ENCODE results near the gene BBS7. TPM values are rescaled to one million over a fixed set of nuclear protein-coding genes. Genes with fewer than 3 reads are reported as not detected.

The BBS7 gene
- 20.4 TPM for total RNA-seq (ENCODE audit: unreplicated experiment)
- long read RNA-seq, partial matches to known transcripts: 3 of 13 reads
- long read RNA-seq, other reads (novel, unspliced or antisense): 2 of 13 reads

DNA sequence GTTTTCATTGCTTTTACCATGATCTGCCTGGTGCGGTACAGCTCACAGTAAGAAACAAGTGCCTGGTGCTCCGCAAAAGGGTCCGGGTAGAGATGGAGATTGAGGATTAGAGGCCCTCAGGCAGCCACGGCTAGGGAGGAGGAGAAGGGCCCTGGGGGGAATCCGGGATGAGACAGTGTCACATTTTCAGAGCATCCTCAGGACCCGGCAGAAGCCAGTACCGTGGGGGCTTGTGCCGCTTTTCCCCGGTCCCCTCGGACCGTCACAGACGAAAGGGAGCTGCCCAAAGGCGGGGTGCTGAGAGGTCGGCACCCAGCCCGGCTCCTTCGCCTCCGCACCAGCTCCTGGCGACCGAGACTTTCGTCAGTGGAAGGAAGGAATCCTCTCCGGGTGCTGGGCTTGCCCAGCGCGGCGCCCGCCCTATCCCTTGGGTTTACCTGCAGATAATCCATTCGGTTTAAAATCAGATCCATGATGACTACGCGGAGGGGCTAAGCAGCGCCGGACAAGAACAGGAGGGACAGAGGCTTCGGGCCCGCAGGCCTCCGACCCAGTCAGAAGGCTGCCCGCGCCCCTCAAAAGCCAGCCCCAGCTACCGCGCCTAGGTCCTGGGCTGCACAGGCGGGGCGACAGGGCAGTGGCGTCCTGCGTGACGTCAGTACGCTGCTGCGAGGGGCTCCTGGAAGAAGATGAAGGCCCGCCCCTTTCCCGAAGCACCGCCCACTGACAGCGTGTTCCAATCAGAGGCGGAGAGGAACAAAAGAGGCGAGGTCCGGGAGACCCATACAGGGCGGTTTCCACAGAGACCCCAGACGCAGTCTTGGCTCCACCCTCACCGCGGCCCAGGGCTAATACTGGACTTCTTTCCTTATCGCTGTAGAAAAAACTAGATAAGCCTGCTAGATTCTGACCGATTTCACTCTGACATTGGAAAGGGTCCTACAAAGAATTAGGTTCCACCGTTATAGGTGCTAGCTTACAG lies at the start of gene BBS7:
Gene BBS7 (minus strand): TSS at position 634 of the 982 bp plus-strand sequence. CDS start 161 bp downstream, at position 473.
- Mint-ChIP-seq H3K36me3 (ENCODE audit: low read depth, unreplicated experiment) (peaks cover 13% of the 10 kb centered on the region), H3K4me3 (ENCODE audit: unreplicated experiment) (peak within 1 kb of the TSS; percentile 93), H3K4me1 (ENCODE audit: unreplicated experiment) (peaks cover 4% of the 10 kb centered on the region), H3K27me3 (ENCODE audit: unreplicated experiment) (peaks cover 3% of the 10 kb centered on the region), H3K27ac (ENCODE audit: unreplicated experiment) (peak within 1 kb of the TSS; percentile 52), H3K9me3 (ENCODE audit: unreplicated experiment) (no peaks in the 10 kb centered on the region)
- DNase-seq (ENCODE audit: low spot score): peak; percentile 97
- TF ChIP-seq, protein P1, sequence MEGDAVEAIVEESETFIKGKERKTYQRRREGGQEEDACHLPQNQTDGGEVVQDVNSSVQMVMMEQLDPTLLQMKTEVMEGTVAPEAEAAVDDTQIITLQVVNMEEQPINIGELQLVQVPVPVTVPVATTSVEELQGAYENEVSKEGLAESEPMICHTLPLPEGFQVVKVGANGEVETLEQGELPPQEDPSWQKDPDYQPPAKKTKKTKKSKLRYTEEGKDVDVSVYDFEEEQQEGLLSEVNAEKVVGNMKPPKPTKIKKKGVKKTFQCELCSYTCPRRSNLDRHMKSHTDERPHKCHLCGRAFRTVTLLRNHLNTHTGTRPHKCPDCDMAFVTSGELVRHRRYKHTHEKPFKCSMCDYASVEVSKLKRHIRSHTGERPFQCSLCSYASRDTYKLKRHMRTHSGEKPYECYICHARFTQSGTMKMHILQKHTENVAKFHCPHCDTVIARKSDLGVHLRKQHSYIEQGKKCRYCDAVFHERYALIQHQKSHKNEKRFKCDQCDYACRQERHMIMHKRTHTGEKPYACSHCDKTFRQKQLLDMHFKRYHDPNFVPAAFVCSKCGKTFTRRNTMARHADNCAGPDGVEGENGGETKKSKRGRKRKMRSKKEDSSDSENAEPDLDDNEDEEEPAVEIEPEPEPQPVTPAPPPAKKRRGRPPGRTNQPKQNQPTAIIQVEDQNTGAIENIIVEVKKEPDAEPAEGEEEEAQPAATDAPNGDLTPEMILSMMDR (IDR thresholded peaks at IDR 0.05; ENCODE audit: unreplicated experiment): no peak

GRCh38 chr4:121913667-121914066 lies 43.4 kb upstream of the BBS7 start:
- DNase-seq (ENCODE audit: low spot score): no peak
- Mint-ChIP-seq H3K36me3 (ENCODE audit: low read depth, unreplicated experiment) (peaks cover 4% of the 10 kb centered on the region), H3K9me3 (ENCODE audit: unreplicated experiment) (no peaks in the 10 kb centered on the region), H3K4me1 (ENCODE audit: unreplicated experiment) (peaks cover 3% of the 10 kb centered on the region), H3K27ac (ENCODE audit: unreplicated experiment) (no peak overlapping the region), H3K4me3 (ENCODE audit: unreplicated experiment) (no peak overlapping the region), H3K27me3 (ENCODE audit: unreplicated experiment) (peaks cover 2% of the 10 kb centered on the region)
- TF ChIP-seq, protein P1 (IDR thresholded peaks at IDR 0.05; ENCODE audit: unreplicated experiment): no peak

DNA sequence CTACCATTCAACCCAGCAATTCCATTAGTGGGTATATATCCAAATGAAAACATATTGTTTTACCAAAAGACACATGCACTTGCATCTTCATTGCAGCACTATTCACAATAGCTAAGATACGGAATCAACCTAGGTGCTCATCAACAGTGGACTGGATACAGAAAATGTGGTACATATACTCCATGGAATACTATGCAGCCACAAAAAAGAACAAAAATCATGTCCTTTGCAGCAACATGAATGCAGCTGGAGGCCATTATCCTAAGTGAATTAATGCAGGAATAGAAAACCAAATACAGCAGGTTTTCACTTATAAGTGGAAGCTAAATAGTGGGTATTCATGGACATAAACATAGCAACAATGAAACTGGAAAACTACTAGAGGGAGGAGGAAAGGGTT lies 38.1 kb upstream of the BBS7 start:
- H3K36me3 Mint-ChIP-seq (ENCODE audit: low read depth, unreplicated experiment): no peaks in the 10 kb centered on the region
- TF ChIP-seq, protein P1 (IDR thresholded peaks at IDR 0.05; ENCODE audit: unreplicated experiment): no peak
- DNase-seq (ENCODE audit: low spot score): no peak
- H3K4me3 Mint-ChIP-seq (ENCODE audit: unreplicated experiment): no peak overlapping the region
- H3K27ac Mint-ChIP-seq (ENCODE audit: unreplicated experiment): no peak overlapping the region
- H3K9me3 Mint-ChIP-seq (ENCODE audit: unreplicated experiment): no peaks in the 10 kb centered on the region
- H3K27me3 Mint-ChIP-seq (ENCODE audit: unreplicated experiment): peaks cover 2% of the 10 kb centered on the region
- no peaks in the 10 kb centered on the region for H3K4me1 Mint-ChIP-seq (ENCODE audit: unreplicated experiment)

DNA sequence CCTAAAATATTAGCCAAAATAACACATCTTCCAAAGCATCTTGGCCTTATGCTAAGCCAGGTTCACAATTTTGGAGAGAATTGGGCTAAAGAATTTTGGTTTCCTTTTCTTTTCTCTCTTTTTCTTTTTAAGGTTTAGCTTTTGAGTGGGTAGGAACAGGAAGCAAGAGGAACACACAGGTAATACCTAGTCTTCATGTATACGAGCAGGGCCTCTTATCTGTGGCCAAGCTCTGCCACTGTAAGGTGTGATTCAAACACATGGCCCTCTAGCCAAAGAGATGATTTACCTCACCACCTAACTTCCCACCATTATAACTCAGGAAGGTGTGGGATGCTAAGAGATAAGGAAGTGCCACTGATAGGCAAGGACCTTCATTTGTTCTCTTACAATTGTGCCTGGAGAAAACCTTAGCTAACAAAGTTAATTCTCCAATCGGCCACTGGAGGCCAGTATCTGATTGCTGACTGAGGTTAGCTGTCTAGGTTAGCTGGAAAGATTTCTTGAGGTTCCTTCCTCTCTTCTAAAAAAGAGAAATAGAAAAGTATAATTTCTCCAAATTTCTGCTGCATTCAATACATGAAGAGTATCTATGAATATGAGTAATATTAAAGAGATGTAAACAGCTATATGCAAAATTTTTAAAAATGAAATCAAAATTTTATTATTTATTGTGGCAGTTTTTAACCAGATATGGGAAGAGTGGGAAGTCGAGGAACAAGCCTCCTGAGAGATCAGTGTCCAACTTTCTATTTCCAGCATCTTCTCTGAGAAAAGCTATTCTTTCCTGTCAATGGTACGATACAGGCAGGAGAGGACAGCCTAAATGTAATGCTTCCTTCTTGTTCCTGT lies 30.1 kb upstream of the BBS7 start:
- no peaks in the 10 kb centered on the region for H3K9me3 Mint-ChIP-seq (ENCODE audit: unreplicated experiment)
- peak; percentile 59 for DNase-seq (ENCODE audit: low spot score)
- H3K36me3 Mint-ChIP-seq (ENCODE audit: low read depth, unreplicated experiment): no peaks in the 10 kb centered on the region
- no peak overlapping the region for H3K27ac Mint-ChIP-seq (ENCODE audit: unreplicated experiment)
- H3K4me1 Mint-ChIP-seq (ENCODE audit: unreplicated experiment): no peaks in the 10 kb centered on the region
- H3K27me3 Mint-ChIP-seq (ENCODE audit: unreplicated experiment): no peaks in the 10 kb centered on the region
- no peak overlapping the region for H3K4me3 Mint-ChIP-seq (ENCODE audit: unreplicated experiment)
- TF ChIP-seq, protein P1 (IDR thresholded peaks at IDR 0.05; ENCODE audit: unreplicated experiment): peak; percentile 80
